OCI-LY3 (cell line): ENCODE results near the gene A4GNT.

ENCODE experiments used
- CTCF ChIP-seq: fragments of 200-600, 300-600 bp; sonication (generic); IDR thresholded peaks from 2 replicates; pipeline ENCODE4 v1.5.1; 2014; ENCODE audit warnings: antibody characterized with exemption, low read length, low read depth
- EZH2phosphoT487 ChIP-seq: fragments of 200-600 bp; shearing (Covaris generic); IDR thresholded peaks from 2 replicates; pipeline ENCODE4 v1.6.1; 2018; ENCODE audit warnings: antibody characterized with exemption, mixed run types, low read depth

GRCh38 chr3:138082992-138083386 is 49.2 kb downstream of the A4GNT start:
- no peak for TF ChIP-seq CTCF
- TF ChIP-seq EZH2phosphoT487, result no peak
